Hindlimb muscle (tissue), 1 donor: Measurements from ENCODE around the gene CD163L1. TPM values are rescaled to one million over a fixed set of nuclear protein-coding genes. Genes with fewer than 3 reads are reported as not detected.
"Not testable (repeated sequence)": the region's sequence is repeated elsewhere in the genome, so short reads cannot be mapped to it uniquely, and the experiment has no call there.

Experiments
- DNase-seq: peaks from one replicate; pipeline ENCODE4 v3.0.0-alpha.2; 2013
- polyA plus RNA-seq: library from polyadenylated mRNA; unstranded; fragments of 120-200 nt; gene quantifications from one replicate; pipeline ENCODE4 v1.2.1, GENCODE V29; 2013; ENCODE audit not compliant: insufficient read length

The CD163L1 gene
- polyA plus RNA-seq, 1 donor, result 5.5 TPM

DNA sequence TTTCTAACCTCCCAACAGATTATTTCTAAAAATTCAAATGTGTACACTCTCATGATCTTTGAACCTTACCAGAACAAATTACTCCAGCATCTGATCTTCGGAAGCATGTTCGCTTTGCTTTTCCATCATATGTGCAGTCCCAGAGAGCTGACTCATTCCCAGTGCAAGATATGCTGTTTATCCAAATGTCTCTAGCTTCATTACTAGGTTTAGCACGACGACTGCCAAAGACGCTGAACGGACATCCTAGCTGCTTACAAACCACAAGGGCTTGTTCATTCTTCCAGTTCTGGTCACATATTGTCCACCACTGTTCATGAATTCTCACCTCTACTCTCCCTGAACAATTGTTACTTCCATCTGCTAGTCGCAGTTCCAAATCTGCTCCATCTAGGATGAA, 40.5 kb downstream of the CD163L1 start:
- no peak for DNase-seq

GRCh38 chr12:7399089-7399488, 44.9 kb downstream of the CD163L1 start:
- DNase-seq, result no peak

- DNase-seq, result no peak
Measured at GRCh38 chr12:7396418-7396817, 47.5 kb downstream of the CD163L1 start.

- no peak for DNase-seq
Measured at GRCh38 chr12:7395950-7396349, 48.0 kb downstream of the CD163L1 start.

DNA sequence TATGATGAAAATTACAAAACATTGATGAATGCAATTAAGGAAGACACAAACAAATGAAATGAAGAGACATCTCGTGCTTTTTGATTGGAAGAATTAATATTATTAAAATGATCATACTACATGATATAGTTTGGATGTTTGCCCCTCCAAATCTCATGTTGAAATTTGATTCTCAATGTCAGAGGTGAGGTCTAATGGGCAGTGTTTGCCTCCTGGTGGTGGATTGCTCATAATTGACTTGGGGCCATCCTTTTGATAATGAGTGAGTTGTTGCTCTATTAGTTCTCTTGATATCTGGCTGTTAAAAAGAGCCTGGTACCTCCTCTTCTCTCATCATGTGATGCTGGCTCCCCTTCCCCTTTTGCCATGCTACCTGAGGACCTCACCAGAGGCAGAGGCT, 56.7 kb downstream of the CD163L1 start:
- no peak for DNase-seq

DNA sequence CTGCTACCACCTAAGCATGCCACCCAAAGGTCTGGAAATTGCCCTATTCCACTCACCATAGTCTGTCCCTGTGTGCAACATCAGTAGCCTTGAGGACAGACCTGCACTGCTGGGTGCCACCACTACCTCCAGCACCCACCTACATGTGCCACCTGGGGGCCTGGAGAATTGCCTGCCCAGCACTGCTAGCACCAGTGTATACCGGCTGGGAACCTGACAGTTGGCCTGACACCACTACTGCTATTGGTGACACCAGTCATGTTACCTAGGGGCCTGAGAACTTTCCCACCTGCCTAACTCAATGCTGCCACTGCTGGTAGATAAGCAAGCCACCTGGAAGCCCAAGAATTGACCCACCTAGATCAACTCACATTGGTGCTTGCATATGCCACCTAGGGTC, 60.8 kb downstream of the CD163L1 start:
- no peak for DNase-seq

DNA sequence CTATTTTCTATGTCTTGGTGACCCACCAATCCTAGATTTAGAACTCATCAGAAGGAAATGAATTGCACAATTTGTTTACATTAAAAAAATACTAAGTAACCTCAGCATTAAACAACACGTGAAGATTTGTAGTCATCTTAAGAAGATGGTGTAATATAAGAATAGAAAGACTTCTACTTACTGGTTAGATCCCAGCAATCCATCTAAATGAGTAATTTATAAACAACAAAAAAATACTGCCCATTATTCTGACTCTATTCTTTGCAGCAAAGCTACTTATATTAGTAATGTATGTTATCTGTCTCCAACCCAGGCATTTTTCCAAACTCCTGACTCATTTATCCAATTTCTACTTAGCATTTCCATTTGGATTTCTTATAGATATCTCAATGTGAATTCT, 67.8 kb downstream of the CD163L1 start:
- no peak for DNase-seq

- no peak for DNase-seq
Measured at GRCh38 chr12:7375145-7375543, 68.8 kb downstream of the CD163L1 start.

- DNase-seq, result no peak
Measured at GRCh38 chr12:7374423-7375144, 69.4 kb downstream of the CD163L1 start.

DNA sequence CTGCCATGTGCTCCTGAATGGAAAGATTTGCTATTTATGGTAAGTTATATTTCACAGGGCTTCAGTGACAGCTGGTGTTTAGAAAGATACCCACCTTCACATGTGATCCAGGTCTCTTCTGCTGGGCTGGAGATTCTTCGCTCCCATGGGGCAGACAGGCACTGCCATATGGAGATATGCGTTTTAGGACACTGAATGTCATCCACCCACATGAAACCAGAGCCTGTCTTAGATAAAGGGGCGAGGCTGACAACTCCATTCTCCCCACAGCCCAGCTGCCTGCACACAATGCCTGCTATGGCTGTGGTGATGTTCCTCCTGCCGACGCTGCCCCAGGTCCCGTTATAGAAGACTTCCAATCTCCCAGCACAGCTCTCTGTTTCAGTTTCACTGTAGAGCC, 70.7 kb downstream of the CD163L1 start:
- DNase-seq, result no peak

DNA sequence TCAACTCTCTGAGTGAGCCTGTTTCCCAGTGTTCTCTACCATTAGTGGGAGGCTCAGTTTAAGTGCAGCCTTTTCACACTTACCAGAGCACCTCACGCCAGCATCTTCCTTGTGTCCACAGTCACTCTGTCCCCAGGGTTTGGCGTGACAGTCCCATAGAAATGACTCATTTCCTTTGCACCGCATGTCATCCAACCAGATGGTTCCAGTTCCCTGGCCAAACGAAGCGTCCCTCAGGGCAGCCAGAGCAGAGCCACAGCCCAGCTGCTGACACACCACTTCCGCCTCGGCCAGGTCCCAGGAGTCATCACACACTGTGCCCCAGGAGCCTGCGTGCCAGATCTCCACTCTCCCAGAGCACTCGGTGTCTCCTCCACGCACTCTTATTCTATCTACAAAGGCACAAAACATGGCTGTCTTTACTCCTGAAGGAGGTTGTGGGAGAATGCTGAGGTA, 74.7 kb downstream of the CD163L1 start:
- no peak for DNase-seq

DNA sequence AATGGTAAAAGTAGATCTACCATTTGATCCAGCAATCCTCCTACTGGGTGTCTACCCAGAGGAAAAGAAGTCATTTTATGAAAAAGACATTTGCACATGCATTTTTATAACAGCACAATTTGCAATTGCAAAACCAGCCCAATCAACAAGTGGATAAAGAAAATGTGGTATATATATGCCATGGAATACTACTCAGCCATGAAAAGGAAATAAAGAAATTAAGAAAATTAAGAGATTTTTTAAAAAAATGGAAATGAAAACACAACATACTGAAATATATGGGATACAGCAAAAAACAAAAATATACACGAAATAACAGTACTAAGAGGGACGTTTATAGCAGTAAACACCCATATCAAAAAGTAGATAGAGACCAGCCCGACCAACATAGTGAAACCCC, 81.2 kb downstream of the CD163L1 start:
- DNase-seq, result no peak

- DNase-seq, result no peak
Measured at GRCh38 chr12:7361265-7361664, 82.7 kb downstream of the CD163L1 start.

DNA sequence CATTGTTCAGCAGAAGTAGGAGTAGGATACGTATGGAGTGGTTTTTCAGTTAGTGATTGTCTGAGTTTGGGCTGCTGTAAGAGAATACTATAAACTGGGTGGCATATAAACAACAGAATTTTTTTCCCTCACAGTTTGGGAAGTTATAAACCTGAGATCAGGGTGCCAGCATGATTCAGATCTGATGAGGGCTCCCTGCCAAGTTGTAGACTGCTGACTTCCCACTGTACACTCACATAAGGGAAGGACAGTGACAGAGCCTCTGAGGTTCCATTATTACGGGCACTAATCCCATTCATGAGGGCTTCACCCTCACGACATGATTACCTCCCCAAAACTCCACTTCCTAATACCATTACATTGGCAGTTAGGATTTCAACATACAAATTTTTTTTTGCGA, 89.4 kb downstream of the CD163L1 start:
- no peak for DNase-seq

DNA sequence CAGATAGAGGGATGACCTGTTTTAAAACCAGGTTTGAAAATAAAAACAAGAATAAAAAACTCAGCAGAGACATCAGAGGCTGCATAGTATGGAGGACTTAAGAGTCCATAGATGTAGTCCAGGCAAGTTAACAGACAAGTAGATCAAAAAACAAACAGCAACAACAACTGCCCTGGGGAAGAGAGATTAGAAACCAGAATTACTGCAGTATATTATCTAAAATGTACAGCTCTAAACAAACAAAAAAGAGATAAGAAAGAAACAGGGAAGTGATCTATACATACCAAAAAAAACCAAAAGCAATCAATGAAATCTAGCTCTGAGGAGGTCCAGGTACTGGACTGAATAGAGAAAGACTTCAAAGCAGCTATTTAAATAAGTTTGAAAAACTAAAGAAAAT, 91.3 kb downstream of the CD163L1 start:
- no peak for DNase-seq

DNA sequence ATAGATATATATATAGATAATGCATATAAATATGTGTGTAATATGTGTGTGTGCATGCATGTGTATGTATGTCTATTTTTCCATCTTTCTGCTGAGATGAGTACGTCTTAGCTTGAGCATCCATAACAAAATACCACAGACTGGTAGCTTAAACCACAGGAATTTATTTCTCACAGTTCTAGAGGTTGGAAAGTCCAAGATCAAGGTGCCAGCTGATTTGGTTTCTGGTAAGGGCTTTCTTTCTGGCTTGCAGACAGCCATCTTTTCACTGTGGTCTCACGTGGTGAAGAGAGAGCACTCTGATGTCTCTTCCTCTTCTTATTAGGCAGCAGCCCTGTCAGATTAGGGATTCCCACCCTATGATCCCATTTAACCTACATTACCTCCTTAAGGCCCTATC, 92.8 kb downstream of the CD163L1 start:
- no peak for DNase-seq

DNA sequence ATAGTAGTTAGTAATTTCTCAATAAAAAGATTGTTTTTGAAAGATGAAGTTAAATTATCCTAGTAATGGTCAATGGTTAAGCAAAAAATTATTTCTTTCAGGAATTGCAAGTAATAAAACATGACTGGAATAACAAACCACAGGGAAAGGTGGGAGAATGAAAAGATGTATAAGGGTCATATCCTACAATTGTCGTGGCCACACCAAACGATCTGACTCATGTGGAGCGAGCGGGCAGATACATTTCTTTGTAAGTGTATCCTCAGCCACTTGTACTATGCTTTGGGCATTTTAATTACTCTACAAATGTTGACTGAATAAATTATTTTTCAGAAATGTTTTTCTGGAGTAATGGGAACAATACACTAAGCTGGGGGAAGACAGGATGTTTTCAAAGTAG, 94.5 kb downstream of the CD163L1 start:
- no peak for DNase-seq

DNA sequence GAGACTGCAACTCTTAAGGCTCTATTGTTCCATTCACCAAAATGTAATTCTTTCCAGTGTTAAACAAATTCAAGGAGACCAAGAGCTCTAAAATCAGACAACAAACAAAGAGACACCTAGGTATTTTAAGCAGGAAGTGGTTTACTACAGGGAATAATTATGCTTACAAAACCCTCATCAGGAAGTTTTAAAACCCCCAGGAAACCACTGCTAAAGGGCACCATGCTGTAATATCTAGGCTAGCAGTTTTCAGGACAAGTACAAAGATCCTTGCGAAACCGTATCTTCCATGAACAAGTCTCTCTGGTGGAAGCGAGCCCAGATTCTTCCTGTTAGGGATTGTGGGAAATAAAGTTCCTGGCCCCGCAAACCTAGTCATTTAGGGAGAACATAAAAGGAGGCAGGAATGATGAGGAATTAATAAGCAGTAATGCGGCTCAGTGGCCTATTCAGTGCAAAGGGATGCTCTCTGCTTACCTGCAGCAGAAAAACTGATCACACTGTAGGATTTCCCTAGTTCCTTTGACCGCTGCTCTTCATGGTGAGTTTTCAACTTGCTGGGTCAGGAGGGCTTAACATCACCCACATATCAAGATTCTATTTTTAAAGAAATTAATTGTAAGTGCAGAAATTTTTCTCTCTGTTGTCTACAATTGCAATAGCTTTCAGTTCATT, 97.3 kb downstream of the CD163L1 start:
- DNase-seq, result no peak

GRCh38 chr12:7344833-7345606, 98.9 kb downstream of the CD163L1 start:
- DNase-seq, result no peak

DNA sequence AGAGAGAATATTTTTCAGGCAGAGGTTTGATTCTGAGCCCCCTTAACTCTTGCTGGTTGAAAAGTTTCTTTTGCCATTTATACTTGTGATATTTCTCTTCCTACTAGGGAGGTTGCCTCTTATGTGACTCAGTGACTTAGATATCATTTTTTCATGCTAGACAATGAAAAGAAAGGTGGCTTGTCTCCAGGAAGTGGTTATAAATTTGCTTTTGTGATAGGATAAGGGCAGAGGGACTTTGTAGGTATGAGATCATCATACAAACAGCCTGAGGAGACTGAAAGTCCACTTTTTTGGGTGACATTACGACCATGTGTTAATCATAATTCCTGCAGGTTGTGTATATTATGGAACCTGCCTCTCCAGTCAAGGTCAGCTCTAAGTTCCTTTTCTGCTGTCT, 104.3 kb downstream of the CD163L1 start:
- no peak for DNase-seq

GRCh38 chr12:7337790-7338189, 106.2 kb downstream of the CD163L1 start:
- DNase-seq, result not testable (repeated sequence)

DNA sequence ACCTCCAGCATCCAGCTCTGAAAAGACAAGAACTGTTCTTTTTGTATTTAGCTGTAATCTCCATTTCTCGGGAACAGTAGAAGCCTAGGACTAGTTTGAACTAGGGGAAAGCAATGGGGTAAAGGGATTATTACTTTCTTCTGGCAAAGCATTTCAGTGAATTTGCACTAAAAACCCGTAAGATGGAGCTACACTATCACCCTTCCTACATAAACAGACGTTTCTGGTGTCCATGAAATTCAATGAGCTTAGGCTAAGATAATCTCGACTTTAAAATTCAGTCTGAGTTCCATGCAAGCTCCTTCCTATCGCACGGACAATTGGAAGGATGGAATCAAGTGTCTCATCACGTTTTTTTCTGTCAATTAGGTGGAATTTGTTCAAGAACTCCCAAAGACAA, 116.0 kb downstream of the CD163L1 start:
- no peak for DNase-seq

DNA sequence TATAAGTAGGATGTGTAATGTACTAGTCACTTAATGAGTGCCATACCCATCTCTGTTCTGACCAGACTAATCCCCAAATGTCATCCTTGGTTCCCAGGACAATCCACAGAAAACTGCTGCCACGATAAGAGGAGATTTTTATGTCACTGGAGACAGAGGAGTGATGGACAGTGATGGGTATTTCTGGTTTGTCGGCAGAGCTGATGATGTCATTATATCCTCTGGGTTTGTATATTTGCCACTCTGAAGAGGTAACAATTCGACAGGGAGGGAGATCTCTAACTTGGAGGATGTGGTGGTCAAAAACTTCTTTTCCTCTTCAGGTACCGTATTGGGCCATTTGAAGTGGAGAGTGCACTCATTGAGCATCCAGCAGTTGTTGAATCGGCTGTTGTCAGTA, 119.8 kb downstream of the CD163L1 start:
- no peak for DNase-seq

- DNase-seq, result no peak
Measured at GRCh38 chr12:7322599-7322998, 121.4 kb downstream of the CD163L1 start.
